GM19193 (cell line): Measurements from ENCODE around the gene GPR15.

Source experiments
- POLR2A ChIP-seq: IDR thresholded peaks from 4 replicates; pipeline ENCODE4 v1.6.1; 2011; ENCODE audit not compliant: insufficient read depth, insufficient read length; ENCODE audit errors: extremely low read depth

The GPR15 gene

GRCh38 chr3:98583766-98584165 lies 52.0 kb downstream of the GPR15 start:
- TF ChIP-seq POLR2A: no peak
